Measurements from ENCODE around the gene CUL2. TPM values are rescaled to one million over a fixed set of nuclear protein-coding genes. Genes with fewer than 3 reads are reported as not detected.
"Not testable (repeated sequence)": the region's sequence is repeated elsewhere in the genome, so short reads cannot be mapped to it uniquely, and the experiment has no call there.

Gene CUL2
- total RNA-seq, 1 donor from 2014 or later, result 33.7 TPM

- peak overlapping the region; percentile 98 for H3K4me3 Mint-ChIP-seq
- H3K36me3 Mint-ChIP-seq (ENCODE audit: low read depth), result peaks cover 12% of the 10 kb centered on the region
- ChIA-PET CTCF (interaction anchor here (1.9 kb wide), 1 partner anchor 106 kb away, joined by 12 read pairs; no protein-coding TSS in a partner anchor), POLR2A (interaction anchor here (0.6 to 3.0 kb wide), 4 partner anchors 17 to 252 kb away, joined by 3 to 23 read pairs (median 12); partner anchors contain the start of gene CREM)
- peaks cover 53% of the 10 kb centered on the region for H3K4me1 Mint-ChIP-seq
- DNase-seq, result no peak
- no peaks in the 10 kb centered on the region for H3K9me3 Mint-ChIP-seq
- H3K27ac Mint-ChIP-seq, result peak overlapping the region; percentile 88
- no peaks in the 10 kb centered on the region for H3K27me3 Mint-ChIP-seq
- TF ChIP-seq, protein P1, sequence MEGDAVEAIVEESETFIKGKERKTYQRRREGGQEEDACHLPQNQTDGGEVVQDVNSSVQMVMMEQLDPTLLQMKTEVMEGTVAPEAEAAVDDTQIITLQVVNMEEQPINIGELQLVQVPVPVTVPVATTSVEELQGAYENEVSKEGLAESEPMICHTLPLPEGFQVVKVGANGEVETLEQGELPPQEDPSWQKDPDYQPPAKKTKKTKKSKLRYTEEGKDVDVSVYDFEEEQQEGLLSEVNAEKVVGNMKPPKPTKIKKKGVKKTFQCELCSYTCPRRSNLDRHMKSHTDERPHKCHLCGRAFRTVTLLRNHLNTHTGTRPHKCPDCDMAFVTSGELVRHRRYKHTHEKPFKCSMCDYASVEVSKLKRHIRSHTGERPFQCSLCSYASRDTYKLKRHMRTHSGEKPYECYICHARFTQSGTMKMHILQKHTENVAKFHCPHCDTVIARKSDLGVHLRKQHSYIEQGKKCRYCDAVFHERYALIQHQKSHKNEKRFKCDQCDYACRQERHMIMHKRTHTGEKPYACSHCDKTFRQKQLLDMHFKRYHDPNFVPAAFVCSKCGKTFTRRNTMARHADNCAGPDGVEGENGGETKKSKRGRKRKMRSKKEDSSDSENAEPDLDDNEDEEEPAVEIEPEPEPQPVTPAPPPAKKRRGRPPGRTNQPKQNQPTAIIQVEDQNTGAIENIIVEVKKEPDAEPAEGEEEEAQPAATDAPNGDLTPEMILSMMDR (IDR thresholded peaks at IDR 0.05), result no peak
- intact Hi-C loops (cut with micrococcal nuclease), result loop anchor here (1.0 kb wide), 5 partner anchors 37 to 553 kb away; partner anchors contain the start of genes CCNY, CREM and FZD8
- ATAC-seq (ENCODE audit: low read depth), result peak; percentile 12
These were observed 455 bp downstream of the CUL2 start for GRCh38 chr10:35089611-35090161.

GRCh38 chr10:35083242-35083641 lies 6.9 kb downstream of the CUL2 start:
- no peak overlapping the region for H3K27ac Mint-ChIP-seq
- H3K9me3 Mint-ChIP-seq, result no peaks in the 10 kb centered on the region
- POLR2A ChIA-PET, result no interaction called here
- intact Hi-C loops (cut with micrococcal nuclease), result no loop called here
- H3K4me3 Mint-ChIP-seq, result no peak overlapping the region
- CTCF ChIA-PET, result no interaction called here
- no peak for DNase-seq
- no peaks in the 10 kb centered on the region for H3K27me3 Mint-ChIP-seq
- ATAC-seq (ENCODE audit: low read depth), result no peak
- H3K36me3 Mint-ChIP-seq (ENCODE audit: low read depth), result peaks cover 38% of the 10 kb centered on the region
- H3K4me1 Mint-ChIP-seq, result peaks cover 52% of the 10 kb centered on the region
- TF ChIP-seq, protein P1 (IDR thresholded peaks at IDR 0.05), result no peak

DNA sequence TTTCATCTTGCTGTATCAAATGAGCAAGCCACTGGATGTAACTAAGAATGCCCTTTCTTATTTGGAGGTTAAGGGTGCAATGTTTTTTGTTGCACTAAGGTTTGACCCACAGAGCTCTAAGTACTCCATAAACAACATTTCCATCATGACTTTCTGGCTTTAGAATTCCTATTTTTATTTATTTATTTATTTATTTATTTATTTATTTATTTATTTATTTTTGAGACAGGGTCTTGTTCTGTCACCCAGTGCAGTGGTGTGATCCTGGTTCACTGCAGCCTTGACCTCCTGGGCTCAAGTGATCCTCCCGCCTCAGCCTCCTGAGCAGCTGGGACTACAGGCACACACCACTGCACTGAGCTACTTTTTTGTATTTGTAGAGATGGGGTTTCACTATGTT lies 9.9 kb downstream of the CUL2 start:
- CTCF ChIA-PET; H3K4me3 Mint-ChIP-seq; H3K9me3 Mint-ChIP-seq; DNase-seq; H3K27ac Mint-ChIP-seq; H3K27me3 Mint-ChIP-seq; ATAC-seq (ENCODE audit: low read depth); intact Hi-C loops (cut with micrococcal nuclease): not testable (repeated sequence)
- Mint-ChIP-seq H3K36me3 (ENCODE audit: low read depth) (peaks cover 40% of the 10 kb centered on the region), H3K4me1 (peaks cover 26% of the 10 kb centered on the region)
- POLR2A ChIA-PET, result interaction anchor here (0.7 kb wide), 1 partner anchor 429 kb away, joined by 3 read pairs; no protein-coding TSS in a partner anchor

GRCh38 chr10:35079763-35080162 lies 10.4 kb downstream of the CUL2 start:
- Mint-ChIP-seq H3K27me3 (no peaks in the 10 kb centered on the region), H3K4me3 (no peak overlapping the region), H3K27ac (no peak overlapping the region), H3K4me1 (peaks cover 27% of the 10 kb centered on the region), H3K36me3 (ENCODE audit: low read depth) (peaks cover 40% of the 10 kb centered on the region), H3K9me3 (no peaks in the 10 kb centered on the region)
- TF ChIP-seq, protein P1 (IDR thresholded peaks at IDR 0.05), result no peak
- ChIA-PET POLR2A (no interaction called here), CTCF (no interaction called here)
- intact Hi-C loops (cut with micrococcal nuclease), result no loop called here
- no peak for DNase-seq
- no peak for ATAC-seq (ENCODE audit: low read depth)

DNA sequence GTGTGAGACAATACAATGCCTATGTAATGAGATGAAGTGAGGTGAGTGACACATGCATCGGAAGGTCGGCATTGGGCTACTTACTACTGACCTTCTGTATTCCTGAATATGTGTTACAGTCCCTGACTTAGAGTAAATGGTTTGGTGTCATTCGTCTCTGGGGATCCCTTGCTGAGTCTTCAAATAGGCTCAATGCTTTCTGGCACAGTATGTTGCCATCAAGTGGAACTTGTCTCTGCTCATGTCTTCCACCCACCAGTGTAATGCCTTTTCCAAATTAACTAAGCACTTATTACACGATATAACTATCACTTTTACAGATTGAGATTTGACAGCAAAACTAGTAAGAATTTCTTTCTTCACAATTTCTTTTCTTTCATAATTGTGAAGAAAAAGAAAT lies 10.9 kb downstream of the CUL2 start:
- TF ChIP-seq, protein P1 (IDR thresholded peaks at IDR 0.05), result no peak
- Mint-ChIP-seq H3K27me3 (no peaks in the 10 kb centered on the region), H3K4me1 (peaks cover 22% of the 10 kb centered on the region), H3K4me3 (no peak overlapping the region), H3K9me3 (no peaks in the 10 kb centered on the region), H3K36me3 (ENCODE audit: low read depth) (peaks cover 39% of the 10 kb centered on the region), H3K27ac (no peak overlapping the region)
- no peak for ATAC-seq (ENCODE audit: low read depth)
- no peak for DNase-seq
- ChIA-PET CTCF (no interaction called here), POLR2A (no interaction called here)
- intact Hi-C loops (cut with micrococcal nuclease), result no loop called here

DNA sequence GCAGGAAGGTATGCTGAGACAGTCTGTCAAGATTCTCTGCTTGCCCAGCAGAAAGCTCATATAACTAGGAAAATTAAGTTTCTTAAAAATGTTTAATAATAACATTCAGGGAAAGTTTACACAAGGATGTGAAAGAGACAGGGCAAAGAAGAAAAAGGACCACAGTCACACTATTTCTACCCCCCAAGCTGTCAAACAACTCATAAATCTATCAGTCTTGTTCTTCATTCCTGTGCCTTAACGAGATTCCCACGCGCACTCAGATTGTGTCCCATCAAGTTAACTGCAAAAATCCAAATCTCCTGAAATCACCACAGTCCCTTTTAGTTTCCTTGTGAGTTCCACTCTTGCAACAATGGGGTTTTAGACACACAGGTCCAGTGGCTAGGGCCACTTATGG lies 14.9 kb downstream of the CUL2 start:
- ATAC-seq (ENCODE audit: low read depth), result no peak
- DNase-seq, result no peak
- Mint-ChIP-seq H3K27me3 (no peaks in the 10 kb centered on the region), H3K4me3 (no peak overlapping the region), H3K9me3 (no peaks in the 10 kb centered on the region), H3K27ac (no peak overlapping the region), H3K36me3 (ENCODE audit: low read depth) (peaks cover 20% of the 10 kb centered on the region), H3K4me1 (peaks cover 5% of the 10 kb centered on the region)
- intact Hi-C loops (cut with micrococcal nuclease), result no loop called here
- POLR2A ChIA-PET, result no interaction called here
- TF ChIP-seq, protein P1 (IDR thresholded peaks at IDR 0.05), result no peak
- CTCF ChIA-PET, result no interaction called here

Data from activated B cell treated with CpG ODN at 0.5 μM for 24 hours (primary cell).